Measurements from ENCODE around the gene CCNYL1. TPM values are rescaled to one million over a fixed set of nuclear protein-coding genes. Genes with fewer than 3 reads are reported as not detected.

CCNYL1 gene
- polyA plus RNA-seq, 1 donor from 2014 or later: 2.4 TPM

DNA sequence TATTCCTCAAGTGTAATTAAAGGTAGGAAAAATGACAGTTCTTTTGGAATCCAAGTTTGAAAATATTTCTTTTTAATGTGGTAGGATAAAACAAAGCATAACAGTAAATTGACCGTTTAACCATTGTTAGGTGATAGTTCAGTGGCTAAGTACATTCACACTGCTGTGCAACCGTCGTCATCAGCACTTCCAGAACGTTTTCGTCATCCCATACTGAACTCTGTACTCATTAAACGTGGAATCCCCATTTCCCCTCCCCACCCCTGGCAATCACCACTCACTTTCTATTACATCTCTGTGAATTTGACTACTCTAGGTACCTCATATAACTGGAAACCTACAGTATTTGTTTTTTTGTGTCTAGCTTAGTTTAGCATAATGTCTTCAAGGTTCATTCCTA is 91.2 kb downstream of the CCNYL1 start:
- no peak overlapping the region for H3K4me3 Mint-ChIP-seq
- H3K9me3 Mint-ChIP-seq: peaks cover 0 to 2% (median 0%) of the 10 kb centered on the region in 3 donors
- H3K36me3 Mint-ChIP-seq: no peaks in the 10 kb centered on the region
- peaks cover 0 to 3% (median 0%) of the 10 kb centered on the region in 3 donors for H3K4me1 Mint-ChIP-seq
- peaks cover 7% of the 10 kb centered on the region for H3K27me3 Mint-ChIP-seq
- no peak overlapping the region for H3K27ac Mint-ChIP-seq

Other genes with a start within 250 kb of the CCNYL1 start
- 84.5 TPM for gene CREB1, start 181.7 kb upstream of the CCNYL1 start, polyA plus RNA-seq
- 56.9 TPM for gene METTL21A, start 86.2 kb upstream of the CCNYL1 start, polyA plus RNA-seq
- 0.08 TPM for gene FZD5, start 58.3 kb downstream of the CCNYL1 start, polyA plus RNA-seq